ENCODE data around the gene CDCA5. TPM values are rescaled to one million over a fixed set of nuclear protein-coding genes. Genes with fewer than 3 reads are reported as not detected.
A peak's percentile ranks its signal among the peaks of the same experiment; 100 is the strongest.
"Not testable (repeated sequence)": the region's sequence is repeated elsewhere in the genome, so short reads cannot be mapped to it uniquely, and the experiment has no call there.

CDCA5 gene
- total RNA-seq, 1 donor from 2014 or later: 1.7 TPM

DNA sequence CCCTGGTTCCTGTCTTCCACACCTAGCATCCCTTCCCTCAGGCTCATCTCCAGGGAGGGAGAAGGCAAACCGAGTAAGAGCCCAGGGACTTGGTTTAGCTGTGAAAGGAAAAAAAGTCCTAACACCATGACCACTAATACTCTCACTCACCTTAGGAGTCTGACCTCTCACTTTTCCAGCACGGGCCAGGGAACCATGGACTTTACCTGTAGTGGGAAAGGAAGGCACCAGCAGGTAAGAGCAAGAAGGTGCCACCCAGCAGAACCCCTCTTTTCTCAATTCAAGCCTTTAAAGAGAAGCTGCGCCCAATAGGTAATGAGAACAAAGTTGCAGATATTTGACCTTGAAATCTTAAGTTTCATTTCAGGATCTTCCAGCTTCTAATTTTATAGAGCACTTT, 37.0 kb upstream of the CDCA5 start:
- peaks cover 51% of the 10 kb centered on the region for H3K36me3 ChIP-seq
- peak overlapping the region; percentile 93 for H3K27ac ChIP-seq
- no peaks in the 10 kb centered on the region for H3K27me3 ChIP-seq
- H3K4me3 ChIP-seq: peak overlapping the region; percentile 97
- no peak for ATAC-seq
- H3K4me1 ChIP-seq: peaks cover 32% of the 10 kb centered on the region
- no peaks in the 10 kb centered on the region for H3K9me3 ChIP-seq
- TF ChIP-seq CTCF (IDR thresholded peaks at IDR 0.05): no peak
- intact Hi-C loops (cut with DNase I): no loop called here
- no peak for DNase-seq

- Histone ChIP-seq H3K27me3 (no peaks in the 10 kb centered on the region), H3K4me1 (peaks cover 35% of the 10 kb centered on the region), H3K36me3 (peaks cover 43% of the 10 kb centered on the region), H3K4me3 (no peak overlapping the region), H3K9me3 (no peaks in the 10 kb centered on the region), H3K27ac (no peak overlapping the region)
- ATAC-seq (no peak), DNase-seq (no peak)
- TF ChIP-seq CTCF (IDR thresholded peaks at IDR 0.05): no peak
- intact Hi-C loops (cut with DNase I): no loop called here
These were observed 35.8 kb upstream of the CDCA5 start for GRCh38 chr11:65119670-65119995.

GRCh38 chr11:65118891-65119669, 35.2 kb upstream of the CDCA5 start:
- Histone ChIP-seq H3K36me3 (peaks cover 38% of the 10 kb centered on the region), H3K4me1 (peaks cover 35% of the 10 kb centered on the region)
- DNase-seq; H3K4me3 ChIP-seq; H3K27me3 ChIP-seq; ATAC-seq; H3K9me3 ChIP-seq; intact Hi-C loops (cut with DNase I); H3K27ac ChIP-seq: not testable (repeated sequence)

- Histone ChIP-seq H3K4me1 (peaks cover 39% of the 10 kb centered on the region), H3K36me3 (peaks cover 38% of the 10 kb centered on the region), H3K9me3 (no peaks in the 10 kb centered on the region), H3K4me3 (peak overlapping the region; percentile 80), H3K27ac (peak overlapping the region; percentile 11), H3K27me3 (no peaks in the 10 kb centered on the region)
- intact Hi-C loops (cut with DNase I): no loop called here
- no peak for ATAC-seq
- peak; percentile 3 for TF ChIP-seq CTCF (IDR thresholded peaks at IDR 0.05)
- DNase-seq: no peak
These were observed 34.4 kb upstream of the CDCA5 start for GRCh38 chr11:65118097-65118837.

DNA sequence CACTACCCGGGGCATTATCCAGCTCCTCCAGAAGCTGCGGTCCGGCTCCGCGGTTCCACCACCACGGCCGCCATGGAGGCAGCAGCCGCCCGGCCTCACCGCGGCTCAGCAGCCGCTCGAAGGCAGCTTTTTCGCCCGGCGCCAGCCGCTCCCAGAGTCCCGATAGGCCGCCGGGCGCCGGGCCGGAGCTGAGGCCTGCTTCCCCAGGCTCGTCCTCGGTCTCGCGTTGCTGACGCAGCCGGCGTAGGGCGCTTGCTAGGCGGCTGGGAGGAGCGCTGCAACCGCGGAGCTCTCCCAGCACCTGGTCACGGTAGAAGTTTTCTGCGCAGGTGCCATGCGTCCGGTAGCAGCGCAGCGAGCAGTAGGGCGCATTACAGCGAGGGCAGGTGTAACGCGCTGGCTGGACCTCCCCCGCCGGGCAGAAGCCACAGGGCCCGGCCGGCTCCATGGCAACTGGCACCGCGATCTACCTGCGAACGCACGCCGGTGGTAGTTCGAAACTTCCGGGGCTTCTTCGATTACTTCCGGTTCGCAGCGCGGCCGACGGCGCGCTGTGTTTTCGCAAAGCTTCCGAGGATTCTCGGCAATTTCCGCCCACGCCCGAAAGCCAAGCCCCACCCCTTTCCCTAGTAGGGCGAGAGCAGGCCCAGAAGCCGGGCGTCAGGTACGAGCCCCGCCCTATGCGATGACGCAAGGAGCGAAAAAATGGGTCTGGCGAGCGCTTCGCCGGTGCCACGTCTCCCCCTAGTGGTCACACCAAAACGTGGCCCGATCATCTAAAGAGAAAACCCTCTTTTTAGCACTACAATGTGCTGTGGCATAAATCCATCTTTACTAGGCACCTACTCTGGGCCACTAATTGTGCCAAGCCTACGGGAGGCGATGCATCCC, 33.6 kb upstream of the CDCA5 start, which contains the start of gene ZNHIT2:
Gene ZNHIT2, minus strand, starts transcription at position 496 of the 891 bp plus-strand sequence. Its CDS starts 48 bp downstream, at position 448.
- Histone ChIP-seq H3K27ac (peak within 1 kb of the TSS; percentile 92), H3K9me3 (no peaks in the 10 kb centered on the region), H3K36me3 (peaks cover 38% of the 10 kb centered on the region), H3K27me3 (no peaks in the 10 kb centered on the region), H3K4me3 (peak within 1 kb of the TSS; percentile 80), H3K4me1 (peaks cover 41% of the 10 kb centered on the region)
- peak; percentile 91 for TF ChIP-seq CTCF (IDR thresholded peaks at IDR 0.05)
- intact Hi-C loops (cut with DNase I): no loop called here
- ATAC-seq (peak; percentile 88), DNase-seq (peak; percentile 100)
